Glomerular visceral epithelial cell (primary cell): ENCODE data around the gene ELMOD1.

ENCODE experiments used
- DNase-seq: peaks from one replicate; pipeline ENCODE4 v3.0.0-alpha.2; 2016; ENCODE audit errors: extremely low spot score

Gene ELMOD1

GRCh38 chr11:107683807-107684206, 92.9 kb downstream of the ELMOD1 start:
- peak; percentile 5 for DNase-seq

- no peak for DNase-seq
Observed at GRCh38 chr11:107688322-107688918, 97.5 kb downstream of the ELMOD1 start.

GRCh38 chr11:107689317-107690202, 98.6 kb downstream of the ELMOD1 start:
- DNase-seq: peak; percentile 61

GRCh38 chr11:107691000-107691750, 100.2 kb downstream of the ELMOD1 start:
- no peak for DNase-seq

GRCh38 chr11:107695446-107695845, 104.5 kb downstream of the ELMOD1 start:
- no peak for DNase-seq

GRCh38 chr11:107696140-107696539, 105.2 kb downstream of the ELMOD1 start:
- peak; percentile 78 for DNase-seq

GRCh38 chr11:107697291-107697690, 106.3 kb downstream of the ELMOD1 start:
- no peak for DNase-seq

- DNase-seq: no peak
Observed at GRCh38 chr11:107699371-107700285, 108.7 kb downstream of the ELMOD1 start.

GRCh38 chr11:107702109-107702660, 111.2 kb downstream of the ELMOD1 start:
- no peak for DNase-seq

- no peak for DNase-seq
Observed at GRCh38 chr11:107702723-107703122, 111.8 kb downstream of the ELMOD1 start.

GRCh38 chr11:107704451-107704850, 113.5 kb downstream of the ELMOD1 start:
- DNase-seq: peak; percentile 86

GRCh38 chr11:107705027-107705426, 114.1 kb downstream of the ELMOD1 start:
- DNase-seq: peak; percentile 90

- peak; percentile 68 for DNase-seq
Observed at GRCh38 chr11:107706531-107706930, 115.6 kb downstream of the ELMOD1 start.

GRCh38 chr11:107707215-107707671, 116.3 kb downstream of the ELMOD1 start:
- peak; percentile 84 for DNase-seq

- DNase-seq: no peak
Observed at GRCh38 chr11:107707807-107708206, 116.9 kb downstream of the ELMOD1 start.

- no peak for DNase-seq
Observed at GRCh38 chr11:107708792-107709191, 117.8 kb downstream of the ELMOD1 start.

GRCh38 chr11:107710301-107710700, 119.4 kb downstream of the ELMOD1 start:
- no peak for DNase-seq

- DNase-seq: no peak
Observed at GRCh38 chr11:107711861-107712755, 121.2 kb downstream of the ELMOD1 start, which contains the start of gene SLN. TSS of gene SLN (minus strand) at chr11:107712056.

GRCh38 chr11:107713009-107713408, 122.1 kb downstream of the ELMOD1 start:
- no peak for DNase-seq
